H1 (cell line): ENCODE results near the gene ELAVL2. TPM values are rescaled to one million over a fixed set of nuclear protein-coding genes. Genes with fewer than 3 reads are reported as not detected.

Source experiments
- CTCF ChIA-PET: fragments of 300-600 bp; sonication (Branson Sonifier 250); formaldehyde crosslinking; loops from one replicate; lab custom pipeline; 2021; ENCODE audit not compliant: partially characterized antibody; lab: Charles Lee
- POLR2A ChIA-PET: fragments of 300-600 bp; sonication (Branson Sonifier 250); formaldehyde crosslinking; loops from one replicate; lab custom pipeline; 2021; ENCODE audit warnings: inconsistent platforms; ENCODE audit not compliant: partially characterized antibody; lab: Charles Lee
- DNase-seq, 2 experiments: peaks; one replicate each; pipeline versions ENCODE4 v3.0.0 to v3.0.0-alpha.2; 2010 to 2022; ENCODE audit warnings: low spot score in 2 of 2, low read depth in 1 of 2, mixed read lengths in 1 of 2
- FAIRE-seq: peaks from 2 replicates; lab custom pipeline; 2011; peaks lifted over from hg19 to GRCh38; lab: Jason Lieb, UNC
- H2AFZ ChIP-seq: 2 replicates; pipeline ENCODE4 v1.8.1; 2012; ENCODE audit warnings: low read length, inconsistent platforms
- H2AK5ac ChIP-seq: 2 replicates; pipeline ENCODE4 v1.6.1; 2013; ENCODE audit warnings: low read depth, low read length
- H2BK120ac ChIP-seq: replicated peaks from 2 replicates; pipeline ENCODE3; 2013; ENCODE audit warnings: low read depth, low read length, inconsistent platforms
- H2BK12ac ChIP-seq: 2 replicates; pipeline ENCODE4 v1.6.1; 2013; ENCODE audit warnings: low read depth, low read length
- H2BK15ac ChIP-seq: 2 replicates; pipeline ENCODE4 v1.6.1; 2013; ENCODE audit warnings: low read length
- H2BK20ac ChIP-seq: 2 replicates; pipeline ENCODE4 v1.6.1; 2013; ENCODE audit warnings: low read length
- H2BK5ac ChIP-seq: 2 replicates; pipeline ENCODE4 v1.6.1; 2013; ENCODE audit warnings: low read depth, low read length
- H3K14ac ChIP-seq: 2 replicates; pipeline ENCODE4 v1.6.1; 2013; ENCODE audit warnings: inconsistent platforms; ENCODE audit not compliant: insufficient read length
- H3K18ac ChIP-seq: 2 replicates; pipeline ENCODE4 v1.6.1; 2013; ENCODE audit warnings: low read length; ENCODE audit errors: extremely low read depth
- H3K23ac ChIP-seq: 2 replicates; pipeline ENCODE4 v1.6.1; 2013; ENCODE audit warnings: inconsistent platforms; ENCODE audit not compliant: insufficient read length
- H3K23me2 ChIP-seq: 2 replicates; pipeline ENCODE4 v1.6.1; 2013; ENCODE audit warnings: low read depth, low read length
- H3K27ac ChIP-seq: 2 replicates; pipeline ENCODE4 v1.6.1; 2011; ENCODE audit warnings: low read depth, low read length, inconsistent platforms
- H3K27me3 ChIP-seq, 4 experiments: replicated peaks in 1 of 4; 1 replicate in 1 of 4; 2 replicates in 3 of 4; pipeline versions ENCODE4 v1.6.1 to v1.8.1; 2011 to 2013; ENCODE audit warnings: low read length in 3 of 4, mild to moderate bottlenecking in 3 of 4, inconsistent platforms in 2 of 4, mixed read lengths in 2 of 4, moderate library complexity in 1 of 4; ENCODE audit not compliant: control insufficient read depth in 3 of 4, insufficient read depth in 3 of 4; ENCODE audit errors: extremely low read depth in 1 of 4
- H3K36me3 ChIP-seq, 4 experiments: 2 replicates each; pipeline versions ENCODE4 v1.6.1 to v1.8.1; 2011 to 2013; ENCODE audit warnings: mild to moderate bottlenecking in 4 of 4, low read length in 3 of 4, moderate library complexity in 2 of 4, control low read depth in 1 of 4, inconsistent platforms in 1 of 4; ENCODE audit not compliant: insufficient read depth in 4 of 4, control insufficient read depth in 2 of 4
- H3K4ac ChIP-seq: replicated peaks from 2 replicates; pipeline ENCODE3; 2013; ENCODE audit warnings: low read length, low read depth, mixed read lengths, inconsistent platforms; ENCODE audit not compliant: insufficient read length
- H3K4me1 ChIP-seq, 4 experiments: replicated peaks in 1 of 4; 1 replicate in 1 of 4; 2 replicates in 3 of 4; pipeline versions ENCODE4 v1.6.1 to v1.8.1; 2011 to 2013; ENCODE audit warnings: low read length in 3 of 4, inconsistent platforms in 2 of 4, mixed read lengths in 1 of 4; ENCODE audit not compliant: insufficient read depth in 4 of 4, control insufficient read depth in 3 of 4
- H3K4me2 ChIP-seq, 2 experiments: 2 replicates each; pipeline versions ENCODE4 v1.6.1 to v1.8.1; 2011 to 2013; ENCODE audit warnings: low read depth in 2 of 2, low read length in 2 of 2, control low read depth in 1 of 2, inconsistent platforms in 1 of 2, mild to moderate bottlenecking in 1 of 2; ENCODE audit not compliant: insufficient read depth in 1 of 2
- H3K4me3 ChIP-seq, 4 experiments: fragments of 200-600, 300-600 bp in 1 of 4; sonication (generic), shearing (Covaris generic), sonication (Bioruptor Twin) in 1 of 4; 2 replicates each; pipeline versions ENCODE4 v1.5.1 to v1.8.1; 2011 to 2016; ENCODE audit warnings: low read length in 4 of 4, low read depth in 3 of 4, control low read depth in 2 of 4, inconsistent platforms in 2 of 4, mild to moderate bottlenecking in 2 of 4, mixed read lengths in 1 of 4, moderate library complexity in 1 of 4; ENCODE audit not compliant: insufficient read depth in 2 of 4; ENCODE audit errors: extremely low read depth in 1 of 4
- H3K56ac ChIP-seq: replicated peaks from 2 replicates; pipeline ENCODE3; 2013; ENCODE audit warnings: low read depth, mild to moderate bottlenecking, mixed read lengths, low read length, inconsistent platforms; ENCODE audit not compliant: insufficient read length
- H3K79me1 ChIP-seq: 2 replicates; pipeline ENCODE4 v1.6.1; 2013; ENCODE audit warnings: low read depth, low read length, control low read depth
- H3K79me2 ChIP-seq, 2 experiments: 2 replicates each; pipeline versions ENCODE4 v1.6.1 to v1.8.1; 2012 to 2013; ENCODE audit warnings: low read length in 2 of 2, mild to moderate bottlenecking in 2 of 2, inconsistent platforms in 1 of 2; ENCODE audit not compliant: insufficient read depth in 2 of 2, control insufficient read depth in 1 of 2
- H3K9ac ChIP-seq, 4 experiments: replicated peaks in 1 of 4; 1 replicate in 1 of 4; 2 replicates in 3 of 4; pipeline versions ENCODE4 v1.6.1 to v1.8.1; 2011 to 2013; ENCODE audit warnings: low read depth in 3 of 4, low read length in 3 of 4, control low read depth in 2 of 4, mild to moderate bottlenecking in 2 of 4, moderate library complexity in 2 of 4, inconsistent platforms in 1 of 4; ENCODE audit errors: extremely low read depth in 1 of 4
- H3K9me3 ChIP-seq, 2 experiments: 2 replicates each; pipeline versions ENCODE4 v1.6.1 to v1.8.1; 2012 to 2013; ENCODE audit warnings: mild to moderate bottlenecking in 2 of 2, moderate library complexity in 2 of 2, control low read depth in 1 of 2, inconsistent platforms in 1 of 2, low read depth in 1 of 2, low read length in 1 of 2, mixed read lengths in 1 of 2; ENCODE audit not compliant: insufficient read depth in 2 of 2
- H4K20me1 ChIP-seq, 2 experiments: replicated peaks in 1 of 2; 2 replicates each; pipeline versions ENCODE3 to v1.8.1; 2011 to 2013; ENCODE audit warnings: inconsistent platforms in 2 of 2, low read length in 2 of 2, mild to moderate bottlenecking in 1 of 2; ENCODE audit not compliant: insufficient read depth in 2 of 2, control insufficient read depth in 1 of 2
- H4K5ac ChIP-seq: 2 replicates; pipeline ENCODE4 v1.6.1; 2013; ENCODE audit warnings: low read length, low read depth, mixed read lengths, inconsistent platforms; ENCODE audit not compliant: insufficient read length
- H4K8ac ChIP-seq: 2 replicates; pipeline ENCODE4 v1.8.0; 2013; ENCODE audit warnings: mild to moderate bottlenecking, moderate library complexity, low read length, inconsistent platforms; ENCODE audit not compliant: insufficient read depth; ENCODE audit errors: extremely low read depth
- H4K91ac ChIP-seq: replicated peaks from 2 replicates; pipeline ENCODE3; 2013; ENCODE audit warnings: low read length, mixed read lengths, inconsistent platforms; ENCODE audit not compliant: insufficient read length
- CTBP2 ChIP-seq: IDR thresholded peaks from 2 replicates; pipeline ENCODE4 v1.7.0; 2011; ENCODE audit warnings: borderline replicate concordance, mild to moderate bottlenecking, moderate library complexity, mixed read lengths, low read length; ENCODE audit not compliant: insufficient read depth, insufficient read length
- EGR1 ChIP-seq: IDR thresholded peaks from 2 replicates; pipeline ENCODE4 v1.6.1; 2011; ENCODE audit warnings: low read depth, low read length, borderline replicate concordance
- POLR2AphosphoS5 ChIP-seq: IDR thresholded peaks from 2 replicates; pipeline ENCODE4 v1.6.1; 2011; ENCODE audit warnings: low read depth, low read length
- WGBS, 2 experiments: shearing (Covaris generic) in 1 of 2; methylation state at CpG; one replicate each; pipeline versions ENCODE4 v1.1.6 to v1.1.7; 2013 to 2015; ENCODE audit warnings: low lambda C conversion rate in 2 of 2, mixed read lengths in 2 of 2, inconsistent platforms in 1 of 2, low coverage in 1 of 2, missing lambda C conversion rate in 1 of 2; ENCODE audit not compliant: insufficient replicate concordance in 2 of 2, insufficient coverage in 1 of 2, insufficient read length in 1 of 2; ENCODE audit errors: extremely low coverage in 1 of 2, missing lambda C conversion rate in 1 of 2; 5-methylcytosine and 5-hydroxymethylcytosine counted together
- polyA plus RNA-seq, 7 experiments: library from polyadenylated mRNA; depleted of rRNA in 3 of 7; stranded (reverse) in 5 of 7; unstranded in 2 of 7; fragments of >200 nt in 5 of 7; fragments of 200-250 nt in 2 of 7; gene quantifications; 1 replicate in 5 of 7; 2 replicates in 1 of 7; 4 replicates in 1 of 7; pipeline versions ENCODE4 v1.2.1 to v1.2.3, GENCODE V29; 2011 to 2013; ENCODE audit warnings: missing spikeins in 2 of 7, mixed read lengths in 2 of 7
- total RNA-seq: library from RNA; stranded (reverse); fragmentation: NEBNext Ultra II Directional; extraction: Animal tissue kit (Norgen Biotek cat#: 25700); gene quantifications from 2 replicates; pipeline ENCODE4 v1.2.1, GENCODE V29; 2021

The ELAVL2 gene
- total and polyA plus RNA-seq, 2 of the 8 experiments (the other 6 are each of a cell fraction or from before 2014, with no cell fraction given): 4.9 to 21.9 TPM

- no peak for FAIRE-seq
- Histone ChIP-seq H3K4ac (no peak overlapping the region), H4K8ac (no peak overlapping the region), H3K9ac (no peak overlapping the region), H3K14ac (no peak overlapping the region), H2BK5ac (no peak overlapping the region), H3K9me3 (no peaks in the 10 kb centered on the region), H4K91ac (no peak overlapping the region), H2AK5ac (no peak overlapping the region), H3K23me2 (no peaks in the 10 kb centered on the region), H3K79me2 (peaks cover 0 to 100% of the 10 kb centered on the region in 2 experiments; a peak in 3 of 4 replicates), H3K23ac (no peak overlapping the region), H3K4me1 (peaks cover 0 to 19% (median 11%) of the 10 kb centered on the region in 4 experiments; a peak in 6 of 7 replicates), H3K56ac (no peak overlapping the region), H3K27ac (no peak overlapping the region), H4K20me1 (peaks cover 4 to 6% of the 10 kb centered on the region in 2 experiments), H3K36me3 (no peaks in the 10 kb centered on the region), H3K4me2 (no peak overlapping the region), H2BK20ac (no peak overlapping the region), H2BK15ac (no peak overlapping the region), H2BK12ac (no peak overlapping the region), H3K27me3 (no peaks in the 10 kb centered on the region), H3K4me3 (no peak overlapping the region), H2AFZ (no peak overlapping the region), H3K18ac (no peak overlapping the region), H3K79me1 (peaks cover 2% of the 10 kb centered on the region; the same call in 1 of the 2 replicates), H4K5ac (no peak overlapping the region), H2BK120ac (no peak overlapping the region)
- TF ChIP-seq CTBP2 (no peak), EGR1 (no peak), POLR2AphosphoS5 (no peak)
- DNase-seq: no peak
- POLR2A ChIA-PET: interaction anchor here (1.6 kb wide), 1 partner anchor 19 kb away, joined by 3 read pairs; no protein-coding TSS in a partner anchor
- CTCF ChIA-PET: no interaction called here
- WGBS, 2 experiments: 87% methylated on average over 4 of the region's 4 CpGs; no CpG with 5 or more reads in 1 of the 2 experiments
Observed at GRCh38 chr9:23798325-23798724, 27.7 kb downstream of the ELAVL2 start.
